H1 (cell line): Measurements from ENCODE around the gene IGF2BP3. TPM values are rescaled to one million over a fixed set of nuclear protein-coding genes. Genes with fewer than 3 reads are reported as not detected.

ENCODE experiments used
- CTCF ChIA-PET: fragments of 300-600 bp; sonication (Branson Sonifier 250); formaldehyde crosslinking; loops from one replicate; lab custom pipeline; 2021; ENCODE audit not compliant: partially characterized antibody; lab: Charles Lee
- POLR2A ChIA-PET: fragments of 300-600 bp; sonication (Branson Sonifier 250); formaldehyde crosslinking; loops from one replicate; lab custom pipeline; 2021; ENCODE audit warnings: inconsistent platforms; ENCODE audit not compliant: partially characterized antibody; lab: Charles Lee
- DNase-seq, 2 experiments: peaks; one replicate each; pipeline versions ENCODE4 v3.0.0 to v3.0.0-alpha.2; 2010 to 2022; ENCODE audit warnings: low spot score in 2 of 2, low read depth in 1 of 2, mixed read lengths in 1 of 2
- FAIRE-seq: peaks from 2 replicates; lab custom pipeline; 2011; peaks lifted over from hg19 to GRCh38; lab: Jason Lieb, UNC
- H2AFZ ChIP-seq: 2 replicates; pipeline ENCODE4 v1.8.1; 2012; ENCODE audit warnings: low read length, inconsistent platforms
- H2AK5ac ChIP-seq: 2 replicates; pipeline ENCODE4 v1.6.1; 2013; ENCODE audit warnings: low read depth, low read length
- H2BK120ac ChIP-seq: replicated peaks from 2 replicates; pipeline ENCODE3; 2013; ENCODE audit warnings: low read depth, low read length, inconsistent platforms
- H2BK12ac ChIP-seq: 2 replicates; pipeline ENCODE4 v1.6.1; 2013; ENCODE audit warnings: low read depth, low read length
- H2BK15ac ChIP-seq: 2 replicates; pipeline ENCODE4 v1.6.1; 2013; ENCODE audit warnings: low read length
- H2BK20ac ChIP-seq: 2 replicates; pipeline ENCODE4 v1.6.1; 2013; ENCODE audit warnings: low read length
- H2BK5ac ChIP-seq: 2 replicates; pipeline ENCODE4 v1.6.1; 2013; ENCODE audit warnings: low read depth, low read length
- H3K14ac ChIP-seq: 2 replicates; pipeline ENCODE4 v1.6.1; 2013; ENCODE audit warnings: inconsistent platforms; ENCODE audit not compliant: insufficient read length
- H3K18ac ChIP-seq: 2 replicates; pipeline ENCODE4 v1.6.1; 2013; ENCODE audit warnings: low read length; ENCODE audit errors: extremely low read depth
- H3K23ac ChIP-seq: 2 replicates; pipeline ENCODE4 v1.6.1; 2013; ENCODE audit warnings: inconsistent platforms; ENCODE audit not compliant: insufficient read length
- H3K23me2 ChIP-seq: 2 replicates; pipeline ENCODE4 v1.6.1; 2013; ENCODE audit warnings: low read depth, low read length
- H3K27ac ChIP-seq: 2 replicates; pipeline ENCODE4 v1.6.1; 2011; ENCODE audit warnings: low read depth, low read length, inconsistent platforms
- H3K27me3 ChIP-seq, 4 experiments: replicated peaks in 1 of 4; 1 replicate in 1 of 4; 2 replicates in 3 of 4; pipeline versions ENCODE4 v1.6.1 to v1.8.1; 2011 to 2013; ENCODE audit warnings: low read length in 3 of 4, mild to moderate bottlenecking in 3 of 4, inconsistent platforms in 2 of 4, mixed read lengths in 2 of 4, moderate library complexity in 1 of 4; ENCODE audit not compliant: control insufficient read depth in 3 of 4, insufficient read depth in 3 of 4; ENCODE audit errors: extremely low read depth in 1 of 4
- H3K36me3 ChIP-seq, 4 experiments: 2 replicates each; pipeline versions ENCODE4 v1.6.1 to v1.8.1; 2011 to 2013; ENCODE audit warnings: mild to moderate bottlenecking in 4 of 4, low read length in 3 of 4, moderate library complexity in 2 of 4, control low read depth in 1 of 4, inconsistent platforms in 1 of 4; ENCODE audit not compliant: insufficient read depth in 4 of 4, control insufficient read depth in 2 of 4
- H3K4ac ChIP-seq: replicated peaks from 2 replicates; pipeline ENCODE3; 2013; ENCODE audit warnings: low read length, low read depth, mixed read lengths, inconsistent platforms; ENCODE audit not compliant: insufficient read length
- H3K4me1 ChIP-seq, 4 experiments: replicated peaks in 1 of 4; 1 replicate in 1 of 4; 2 replicates in 3 of 4; pipeline versions ENCODE4 v1.6.1 to v1.8.1; 2011 to 2013; ENCODE audit warnings: low read length in 3 of 4, inconsistent platforms in 2 of 4, mixed read lengths in 1 of 4; ENCODE audit not compliant: insufficient read depth in 4 of 4, control insufficient read depth in 3 of 4
- H3K4me2 ChIP-seq, 2 experiments: 2 replicates each; pipeline versions ENCODE4 v1.6.1 to v1.8.1; 2011 to 2013; ENCODE audit warnings: low read depth in 2 of 2, low read length in 2 of 2, control low read depth in 1 of 2, inconsistent platforms in 1 of 2, mild to moderate bottlenecking in 1 of 2; ENCODE audit not compliant: insufficient read depth in 1 of 2
- H3K4me3 ChIP-seq, 4 experiments: fragments of 200-600, 300-600 bp in 1 of 4; sonication (generic), shearing (Covaris generic), sonication (Bioruptor Twin) in 1 of 4; 2 replicates each; pipeline versions ENCODE4 v1.5.1 to v1.8.1; 2011 to 2016; ENCODE audit warnings: low read length in 4 of 4, low read depth in 3 of 4, control low read depth in 2 of 4, inconsistent platforms in 2 of 4, mild to moderate bottlenecking in 2 of 4, mixed read lengths in 1 of 4, moderate library complexity in 1 of 4; ENCODE audit not compliant: insufficient read depth in 2 of 4; ENCODE audit errors: extremely low read depth in 1 of 4
- H3K56ac ChIP-seq: replicated peaks from 2 replicates; pipeline ENCODE3; 2013; ENCODE audit warnings: low read depth, mild to moderate bottlenecking, mixed read lengths, low read length, inconsistent platforms; ENCODE audit not compliant: insufficient read length
- H3K79me1 ChIP-seq: 2 replicates; pipeline ENCODE4 v1.6.1; 2013; ENCODE audit warnings: low read depth, low read length, control low read depth
- H3K79me2 ChIP-seq, 2 experiments: 2 replicates each; pipeline versions ENCODE4 v1.6.1 to v1.8.1; 2012 to 2013; ENCODE audit warnings: low read length in 2 of 2, mild to moderate bottlenecking in 2 of 2, inconsistent platforms in 1 of 2; ENCODE audit not compliant: insufficient read depth in 2 of 2, control insufficient read depth in 1 of 2
- H3K9ac ChIP-seq, 4 experiments: replicated peaks in 1 of 4; 1 replicate in 1 of 4; 2 replicates in 3 of 4; pipeline versions ENCODE4 v1.6.1 to v1.8.1; 2011 to 2013; ENCODE audit warnings: low read depth in 3 of 4, low read length in 3 of 4, control low read depth in 2 of 4, mild to moderate bottlenecking in 2 of 4, moderate library complexity in 2 of 4, inconsistent platforms in 1 of 4; ENCODE audit errors: extremely low read depth in 1 of 4
- H3K9me3 ChIP-seq, 2 experiments: 2 replicates each; pipeline versions ENCODE4 v1.6.1 to v1.8.1; 2012 to 2013; ENCODE audit warnings: mild to moderate bottlenecking in 2 of 2, moderate library complexity in 2 of 2, control low read depth in 1 of 2, inconsistent platforms in 1 of 2, low read depth in 1 of 2, low read length in 1 of 2, mixed read lengths in 1 of 2; ENCODE audit not compliant: insufficient read depth in 2 of 2
- H4K20me1 ChIP-seq, 2 experiments: replicated peaks in 1 of 2; 2 replicates each; pipeline versions ENCODE3 to v1.8.1; 2011 to 2013; ENCODE audit warnings: inconsistent platforms in 2 of 2, low read length in 2 of 2, mild to moderate bottlenecking in 1 of 2; ENCODE audit not compliant: insufficient read depth in 2 of 2, control insufficient read depth in 1 of 2
- H4K5ac ChIP-seq: 2 replicates; pipeline ENCODE4 v1.6.1; 2013; ENCODE audit warnings: low read length, low read depth, mixed read lengths, inconsistent platforms; ENCODE audit not compliant: insufficient read length
- H4K8ac ChIP-seq: 2 replicates; pipeline ENCODE4 v1.8.0; 2013; ENCODE audit warnings: mild to moderate bottlenecking, moderate library complexity, low read length, inconsistent platforms; ENCODE audit not compliant: insufficient read depth; ENCODE audit errors: extremely low read depth
- H4K91ac ChIP-seq: replicated peaks from 2 replicates; pipeline ENCODE3; 2013; ENCODE audit warnings: low read length, mixed read lengths, inconsistent platforms; ENCODE audit not compliant: insufficient read length
- EP300 ChIP-seq, 2 experiments: IDR thresholded peaks; 1 replicate in 1 of 2; 2 replicates in 1 of 2; pipeline ENCODE4 v1.6.1; 2011 to 2012; ENCODE audit warnings: low read depth in 2 of 2, low read length in 2 of 2, mild to moderate bottlenecking in 2 of 2, borderline replicate concordance in 1 of 2, inconsistent platforms in 1 of 2, moderate library complexity in 1 of 2
- HDAC2 ChIP-seq, 2 experiments: fragments of 300-600 bp in 1 of 2; sonication (generic) in 1 of 2; IDR thresholded peaks; 2 replicates each; pipeline ENCODE4 v1.6.1; 2011 to 2012; ENCODE audit warnings: low read depth in 2 of 2, low read length in 2 of 2, mild to moderate bottlenecking in 2 of 2, moderate library complexity in 2 of 2, borderline replicate concordance in 1 of 2, inconsistent platforms in 1 of 2
- KDM4A ChIP-seq: IDR thresholded peaks from one replicate; pipeline ENCODE4 v1.7.1; 2012; ENCODE audit warnings: low read depth, mild to moderate bottlenecking, moderate library complexity, low read length, inconsistent platforms; ENCODE audit not compliant: severe bottlenecking
- MAX ChIP-seq: IDR thresholded peaks from 2 replicates; pipeline ENCODE4 v1.6.1; 2012; ENCODE audit warnings: inconsistent platforms
- POU5F1 ChIP-seq: IDR thresholded peaks from 2 replicates; pipeline ENCODE4 v1.6.1; 2011; ENCODE audit warnings: low read depth, mild to moderate bottlenecking, low read length, moderate library complexity
- SIRT6 ChIP-seq: IDR thresholded peaks from one replicate; pipeline ENCODE4 v1.7.1; 2012; ENCODE audit warnings: low read length, inconsistent platforms
- SP1 ChIP-seq: IDR thresholded peaks from 2 replicates; pipeline ENCODE4 v1.6.1; 2011; ENCODE audit warnings: low read depth, low read length
- SP2 ChIP-seq: IDR thresholded peaks from 2 replicates; pipeline ENCODE4 v1.6.1; 2012; ENCODE audit warnings: mild to moderate bottlenecking, low read length, inconsistent platforms
- SRF ChIP-seq: IDR thresholded peaks from 2 replicates; pipeline ENCODE4 v1.6.1; 2011; ENCODE audit warnings: mild to moderate bottlenecking, low read depth, low read length, moderate library complexity
- TAF7 ChIP-seq: optimal IDR thresholded peaks from 2 replicates; pipeline ENCODE3; 2011; ENCODE audit warnings: low read depth, mild to moderate bottlenecking, inconsistent platforms, low read length, moderate library complexity, borderline replicate concordance
- TEAD4 ChIP-seq: IDR thresholded peaks from 2 replicates; pipeline ENCODE4 v1.6.1; 2012; ENCODE audit warnings: low read depth, low read length, inconsistent platforms, mixed read lengths
- USF2 ChIP-seq: IDR thresholded peaks from 2 replicates; pipeline ENCODE4 v1.6.1; 2011; ENCODE audit warnings: low read length, improper control_type of control experiment
- WGBS, 2 experiments: shearing (Covaris generic) in 1 of 2; methylation state at CpG; one replicate each; pipeline versions ENCODE4 v1.1.6 to v1.1.7; 2013 to 2015; ENCODE audit warnings: low lambda C conversion rate in 2 of 2, mixed read lengths in 2 of 2, inconsistent platforms in 1 of 2, low coverage in 1 of 2, missing lambda C conversion rate in 1 of 2; ENCODE audit not compliant: insufficient replicate concordance in 2 of 2, insufficient coverage in 1 of 2, insufficient read length in 1 of 2; ENCODE audit errors: extremely low coverage in 1 of 2, missing lambda C conversion rate in 1 of 2; 5-methylcytosine and 5-hydroxymethylcytosine counted together
- polyA plus RNA-seq, 7 experiments: library from polyadenylated mRNA; depleted of rRNA in 3 of 7; stranded (reverse) in 5 of 7; unstranded in 2 of 7; fragments of >200 nt in 5 of 7; fragments of 200-250 nt in 2 of 7; gene quantifications; 1 replicate in 5 of 7; 2 replicates in 1 of 7; 4 replicates in 1 of 7; pipeline versions ENCODE4 v1.2.1 to v1.2.3, GENCODE V29; 2011 to 2013; ENCODE audit warnings: missing spikeins in 2 of 7, mixed read lengths in 2 of 7
- total RNA-seq: library from RNA; stranded (reverse); fragmentation: NEBNext Ultra II Directional; extraction: Animal tissue kit (Norgen Biotek cat#: 25700); gene quantifications from 2 replicates; pipeline ENCODE4 v1.2.1, GENCODE V29; 2021

IGF2BP3 gene
- total and polyA plus RNA-seq, 2 of the 8 experiments (the other 6 are each of a cell fraction or from before 2014, with no cell fraction given), result 66.3 to 193 TPM

GRCh38 chr7:23284871-23285270, 185.4 kb downstream of the IGF2BP3 start:
- H3K14ac ChIP-seq, result no peak overlapping the region
- no peak overlapping the region for H2BK12ac ChIP-seq
- no peaks in the 10 kb centered on the region for H3K79me1 ChIP-seq
- H4K20me1 ChIP-seq, result no peaks in the 10 kb centered on the region
- FAIRE-seq (no peak), DNase-seq (no peak)
- H2AK5ac ChIP-seq, result 0 out of 2 replicates have a peak overlapping the region, but pooled peaks have one; percentile 24
- H2AFZ ChIP-seq, result no peak overlapping the region
- H3K27me3 ChIP-seq, result no peaks in the 10 kb centered on the region
- H3K4me2 ChIP-seq, result no peak overlapping the region
- H3K79me2 ChIP-seq, result no peaks in the 10 kb centered on the region
- 92% methylated on average over 2 of the region's 2 CpGs; no CpG with 5 or more reads in 1 of the 2 experiments for WGBS, 2 experiments
- no peak overlapping the region for H4K91ac ChIP-seq
- H3K23ac ChIP-seq, result no peak overlapping the region
- no peak overlapping the region for H2BK15ac ChIP-seq
- no peak overlapping the region for H3K27ac ChIP-seq
- POLR2A ChIA-PET, result interaction anchor here (1.2 to 1.5 kb wide), 2 partner anchors 9 to 188 kb away, joined by 3 read pairs; no protein-coding TSS in a partner anchor
- H3K4me1 ChIP-seq, result no peaks in the 10 kb centered on the region
- no peak overlapping the region for H2BK20ac ChIP-seq
- no peak overlapping the region for H3K4ac ChIP-seq
- H4K8ac ChIP-seq, result no peak overlapping the region
- H2BK120ac ChIP-seq, result no peak overlapping the region
- no peak overlapping the region for H3K56ac ChIP-seq
- H3K36me3 ChIP-seq, result no peaks in the 10 kb centered on the region
- H3K23me2 ChIP-seq, result no peaks in the 10 kb centered on the region
- H3K9me3 ChIP-seq, result no peaks in the 10 kb centered on the region
- no peak overlapping the region for H3K9ac ChIP-seq
- CTCF ChIA-PET, result interaction anchor here (1.5 to 1.7 kb wide), 3 partner anchors 9 to 11 kb away, joined by 3 to 10 read pairs (median 6); no protein-coding TSS in a partner anchor
- H4K5ac ChIP-seq, result no peak overlapping the region
- H3K4me3 ChIP-seq, result no peak overlapping the region
- no peak overlapping the region; the same call in 1 of the 2 replicates for H3K18ac ChIP-seq
- no peak overlapping the region for H2BK5ac ChIP-seq
- TF ChIP-seq SP1 (no peak), MAX (no peak), POU5F1 (no peak), KDM4A (no peak), SIRT6 (no peak), TEAD4 (no peak), TAF7 (no peak), USF2 (no peak), EP300 (IDR thresholded peaks at IDR 0.05; ENCODE audit: borderline replicate concordance in 1 of 2, low read depth in 2 of 2, low read length in 2 of 2) (no peak), SP2 (no peak), HDAC2 (IDR thresholded peaks at IDR 0.05; ENCODE audit: borderline replicate concordance in 1 of 2, low read depth in 2 of 2, low read length in 2 of 2) (no peak), SRF (no peak)
